HG03565 (cell line): ENCODE data around the gene TMSB10.

ENCODE experiments used
- ATAC-seq: cut with Tn5 transposase; IDR thresholded peaks from one replicate; pipeline ENCODE4 v1.9.1; 2021; ENCODE audit warnings: mild to moderate bottlenecking, moderate library complexity; ENCODE audit not compliant: unreplicated experiment

Gene TMSB10

GRCh38 chr2:84879584-84880394, 25.7 kb upstream of the TMSB10 start:
- peak; percentile 70 for ATAC-seq

DNA sequence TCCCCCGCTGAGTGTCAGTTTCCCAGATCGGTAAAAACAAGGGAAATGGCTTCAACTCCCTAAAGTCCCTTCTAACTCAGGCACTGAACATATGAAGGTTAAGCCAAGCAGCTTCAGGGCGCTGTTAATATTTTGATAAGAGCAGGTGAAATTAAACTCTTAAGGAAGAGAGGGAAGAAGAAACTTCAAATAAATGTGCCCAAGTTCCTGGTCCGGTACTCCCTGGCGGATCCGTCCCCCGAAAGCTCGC, 25.1 kb upstream of the TMSB10 start:
- no peak for ATAC-seq

DNA sequence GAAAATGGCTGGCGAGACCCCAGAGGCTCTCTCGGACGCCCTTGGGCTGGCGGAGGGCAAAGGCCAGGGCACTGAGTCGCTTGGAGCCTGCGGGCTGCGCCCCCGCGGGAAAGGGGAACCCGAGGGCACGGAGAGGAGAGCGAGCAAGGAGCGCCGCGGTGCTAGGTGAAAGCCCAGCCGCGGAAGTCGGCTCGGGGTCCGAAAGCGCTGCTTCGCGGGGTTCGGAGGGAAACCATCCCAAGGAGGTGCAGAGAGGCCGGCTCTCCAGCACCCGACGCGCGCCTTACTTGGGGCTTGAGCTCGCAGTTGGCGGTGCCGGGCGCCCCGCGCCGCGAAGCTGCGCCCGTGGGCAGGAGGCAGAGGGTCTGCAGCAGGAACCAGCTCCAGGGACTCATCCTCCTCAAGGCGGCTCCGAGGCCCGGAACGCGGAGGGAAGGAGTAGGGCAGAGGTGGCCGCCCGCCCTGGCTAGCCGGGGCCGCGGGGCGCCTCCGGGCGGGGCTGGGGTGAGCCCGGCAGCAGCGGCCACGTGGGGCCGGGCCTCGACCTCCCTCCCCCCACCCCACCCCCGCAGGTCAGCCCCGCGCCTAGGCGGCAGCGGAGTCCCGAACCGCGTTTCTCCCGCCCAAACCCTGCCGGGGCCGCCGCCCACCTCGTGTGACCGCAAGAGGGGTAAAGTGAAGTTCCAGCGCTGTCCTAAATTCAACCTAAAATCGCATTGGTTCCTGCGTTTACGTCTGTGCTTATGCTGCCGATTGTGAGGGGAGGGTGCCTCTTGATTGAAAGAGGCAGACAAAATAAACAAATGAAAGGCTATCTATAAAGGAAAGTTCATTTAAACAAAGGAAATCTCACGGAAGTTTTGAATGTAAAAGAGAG, 24.6 kb upstream of the TMSB10 start, which contains the start of gene TRABD2A:
Gene TRABD2A, minus strand, starts transcription at position 440 of the 877 bp plus-strand sequence. Its CDS starts 45 bp downstream, at position 395.
- ATAC-seq, result no peak

GRCh38 chr2:84881581-84882413, 23.7 kb upstream of the TMSB10 start:
- ATAC-seq, result peak; percentile 63

DNA sequence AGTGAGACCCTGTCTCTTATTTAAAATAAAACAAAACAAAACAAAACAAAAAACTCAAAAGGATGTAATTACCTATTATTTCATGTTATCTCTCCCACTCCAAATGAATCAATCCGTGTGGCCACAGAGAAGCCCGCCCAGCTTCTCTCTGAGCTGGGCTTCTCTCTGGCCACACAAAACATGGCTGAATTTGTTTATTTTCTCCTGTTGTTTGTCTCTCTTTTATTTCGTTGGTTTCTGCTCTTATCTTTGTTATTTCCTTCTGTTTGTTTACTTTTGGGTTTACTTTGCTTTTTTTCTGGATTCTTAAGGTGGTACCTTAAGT, 23.1 kb upstream of the TMSB10 start:
- no peak for ATAC-seq

- no peak for ATAC-seq
Measured at GRCh38 chr2:84882775-84883550, 22.5 kb upstream of the TMSB10 start.

DNA sequence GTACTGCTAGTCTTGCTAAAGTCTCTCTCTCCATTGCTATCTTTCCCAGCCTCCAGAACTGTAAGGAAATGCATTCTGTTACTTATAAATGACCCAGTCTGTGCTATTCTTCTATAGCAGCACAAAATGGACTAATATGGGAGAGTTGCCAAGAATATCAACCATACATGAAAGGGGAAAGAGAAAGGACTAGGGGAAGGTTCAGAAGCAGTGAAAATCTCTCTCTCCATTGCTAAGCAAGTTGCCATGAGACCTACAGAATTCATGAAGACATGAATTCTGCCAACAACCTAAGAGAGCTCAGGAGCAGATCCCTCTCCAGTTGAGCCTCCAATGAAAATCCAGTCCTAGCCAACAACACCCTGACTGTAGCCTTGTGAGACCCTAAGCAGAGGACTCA, 21.0 kb upstream of the TMSB10 start:
- no peak for ATAC-seq

DNA sequence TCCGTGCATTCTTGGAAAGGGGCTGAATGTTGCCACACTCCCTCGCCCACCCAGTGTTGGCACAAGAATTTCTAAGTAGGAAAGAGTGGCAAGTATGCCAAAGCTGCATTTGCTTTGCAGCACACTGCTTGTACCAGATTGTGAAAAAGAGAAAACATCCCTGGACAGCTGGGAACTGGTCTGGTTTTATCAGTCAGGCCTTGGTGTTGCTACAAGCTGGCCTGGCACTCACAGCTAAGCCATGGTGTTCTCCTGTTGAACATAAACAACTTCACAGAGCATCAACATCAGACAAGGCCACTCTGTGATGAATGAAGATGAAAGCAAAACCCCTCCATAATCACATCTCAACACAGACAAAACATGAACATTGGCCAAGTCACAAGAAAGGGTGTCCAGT, 20.3 kb upstream of the TMSB10 start:
- no peak for ATAC-seq

DNA sequence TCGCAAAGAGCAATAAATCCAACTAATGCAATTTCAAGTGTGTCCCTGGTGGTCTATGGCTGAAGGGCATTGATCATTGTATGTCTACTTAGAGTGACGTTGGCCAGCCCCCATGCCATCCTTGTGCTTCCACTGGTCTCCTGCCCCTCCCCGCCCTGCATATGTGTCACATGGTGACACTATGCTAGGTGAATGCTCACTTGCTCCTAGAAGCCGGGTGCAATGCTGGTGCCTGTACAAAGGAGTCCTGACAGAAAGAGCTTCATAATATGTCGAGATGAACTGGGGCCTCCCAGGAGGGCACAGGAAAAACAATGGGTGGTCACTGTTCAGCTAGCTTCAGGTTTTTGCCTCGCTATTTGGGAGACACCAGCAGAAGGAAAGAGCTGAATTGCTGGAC, 18.7 kb upstream of the TMSB10 start:
- no peak for ATAC-seq

GRCh38 chr2:84888401-84889276, 16.8 kb upstream of the TMSB10 start:
- ATAC-seq, result peak; percentile 95

DNA sequence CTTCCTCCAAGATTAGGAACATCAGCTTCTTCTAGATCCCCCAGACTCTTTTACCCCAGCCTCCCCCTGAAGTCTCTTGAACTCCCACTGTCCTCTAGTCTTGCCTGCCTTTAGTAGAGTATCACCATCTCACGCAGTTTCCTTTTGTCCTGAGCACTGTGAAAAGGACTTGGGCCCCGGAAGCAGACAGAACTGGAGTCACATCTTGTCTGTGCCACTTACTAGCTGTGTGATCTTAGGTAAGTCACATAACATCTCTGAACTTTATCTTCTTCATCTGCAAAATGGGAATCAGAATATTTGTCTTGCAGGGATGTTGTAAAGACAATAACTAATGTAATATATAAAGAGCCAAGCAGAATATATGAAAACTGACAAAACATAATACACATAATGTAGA, 16.1 kb upstream of the TMSB10 start:
- ATAC-seq, result peak; percentile 4

GRCh38 chr2:84891355-84892010, 14.0 kb upstream of the TMSB10 start:
- ATAC-seq, result no peak

GRCh38 chr2:84894131-84894586, 11.3 kb upstream of the TMSB10 start:
- no peak for ATAC-seq

DNA sequence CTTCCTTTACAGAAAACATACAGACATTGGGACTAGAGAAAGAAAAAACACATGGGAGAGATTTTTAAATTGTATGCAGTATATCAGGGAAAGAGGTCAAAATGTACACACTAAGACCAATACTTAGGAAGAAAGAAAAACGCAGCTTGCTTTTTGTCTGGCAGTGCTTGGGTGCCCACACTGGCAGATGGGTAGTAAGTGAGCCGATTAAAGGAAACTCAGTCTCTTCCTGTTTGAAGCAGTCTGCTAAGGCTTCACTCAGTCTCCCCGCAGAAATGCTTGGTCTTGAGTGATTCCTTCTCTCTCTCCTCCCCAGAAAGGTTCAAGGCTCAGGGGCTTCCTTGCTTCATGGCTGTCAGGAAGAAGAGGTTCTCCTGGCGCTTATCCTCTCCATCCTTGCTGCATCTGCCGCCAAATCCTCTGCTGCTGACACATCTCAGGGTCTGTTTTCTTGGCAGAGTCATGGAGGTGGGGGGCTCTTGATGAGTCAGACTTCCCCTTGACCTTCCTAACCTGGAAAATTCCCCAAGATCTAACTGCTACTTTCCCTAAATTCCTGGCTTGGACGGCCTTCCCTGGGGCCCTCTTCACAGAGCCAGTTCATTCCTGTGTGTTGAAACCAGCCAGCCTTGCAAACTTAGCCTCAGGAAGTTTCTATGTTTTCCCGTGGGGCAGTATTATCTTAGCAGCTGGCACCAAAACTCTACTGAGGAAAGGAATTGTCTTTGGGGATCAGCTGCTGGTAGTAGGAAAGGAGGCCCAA, 10.5 kb upstream of the TMSB10 start:
- ATAC-seq, result no peak

DNA sequence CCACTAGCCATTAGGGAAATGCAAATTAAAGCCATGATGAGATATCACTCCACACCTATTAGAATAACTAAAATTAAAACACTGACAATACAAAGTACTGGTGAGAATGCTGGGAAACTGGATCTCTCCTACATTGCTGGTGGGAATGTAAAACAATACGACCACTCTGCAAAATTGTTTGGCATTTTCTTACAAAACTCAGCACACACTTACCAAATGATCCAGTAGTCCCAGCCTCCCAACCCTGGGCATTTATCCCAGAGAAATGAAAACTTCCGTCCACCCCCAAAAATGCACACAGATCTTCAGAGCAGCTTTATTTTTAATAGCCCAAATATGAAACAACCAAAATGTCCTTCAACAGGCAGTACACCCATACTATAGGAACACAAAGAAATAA, 8.9 kb upstream of the TMSB10 start:
- no peak for ATAC-seq

GRCh38 chr2:84897773-84898172, 7.7 kb upstream of the TMSB10 start:
- no peak for ATAC-seq

DNA sequence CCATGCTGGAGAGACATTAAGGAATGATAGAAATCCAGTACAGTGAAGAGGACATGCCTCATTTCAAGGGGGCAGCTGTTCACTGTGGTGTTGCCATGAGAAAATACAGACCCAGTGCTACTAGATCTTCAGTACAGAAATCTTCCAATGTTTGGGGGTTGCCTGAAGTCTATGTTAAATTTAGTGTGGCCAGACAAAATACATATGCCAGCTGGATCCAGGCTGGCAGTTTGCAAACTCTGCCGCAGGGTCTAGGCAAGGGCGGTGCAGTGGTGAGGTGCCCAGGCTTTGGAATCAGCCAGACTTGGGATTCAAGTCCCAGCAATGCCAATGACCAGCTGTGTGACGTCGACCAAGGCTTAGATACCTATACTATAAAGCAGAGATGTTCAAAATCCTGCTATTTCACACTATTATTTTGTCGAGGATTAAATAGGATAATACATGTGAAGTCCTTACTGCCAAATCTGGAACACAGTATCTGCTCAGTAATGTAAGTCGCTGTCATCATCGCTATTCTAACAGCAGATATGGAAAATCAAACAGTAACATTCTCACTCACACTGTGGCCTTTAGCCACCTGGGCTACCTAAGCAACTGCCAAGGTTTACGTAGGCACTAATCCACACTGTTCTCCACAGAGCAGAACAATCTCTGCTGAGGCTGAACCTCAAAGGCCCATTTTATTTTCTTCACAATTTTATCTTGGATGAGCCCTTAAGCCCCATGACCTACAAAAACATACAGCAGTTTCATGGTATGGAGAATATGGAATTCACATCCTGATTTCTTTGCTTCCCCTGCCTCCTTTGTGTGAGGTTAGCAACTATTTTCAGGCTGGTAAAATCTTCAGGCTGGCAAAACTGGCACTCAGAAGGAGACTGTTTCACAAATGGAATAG, 5.9 kb upstream of the TMSB10 start:
- ATAC-seq, result no peak
